CD14-positive monocyte (primary cell): ENCODE data around the gene RIPOR3. TPM values are rescaled to one million over a fixed set of nuclear protein-coding genes. Genes with fewer than 3 reads are reported as not detected.
A peak's percentile ranks its signal among the peaks of the same experiment; 100 is the strongest.

Experiments used
- DNase-seq, 3 donors: peaks; one replicate each; pipeline ENCODE4 v3.0.0-alpha.2; 2011 to 2022
- H2AFZ ChIP-seq: 2 replicates; pipeline ENCODE4 v1.6.0; 2012; ENCODE audit warnings: mild to moderate bottlenecking, low read depth, low read length, inconsistent platforms; ENCODE audit not compliant: insufficient read depth, poor library complexity, severe bottlenecking
- H3K27ac ChIP-seq, 2 donors: 1 replicate in 1 of 2; 2 replicates in 1 of 2; pipeline ENCODE4 v1.5.1; 2012 to 2013; ENCODE audit warnings: low read length in 2 of 2, control low read depth in 1 of 2, inconsistent platforms in 1 of 2, low read depth in 1 of 2, mild to moderate bottlenecking in 1 of 2
- H3K27me3 ChIP-seq, 2 donors: one replicate each; pipeline versions ENCODE4 v1.6.0 to v1.6.1; 2011 to 2013; ENCODE audit warnings: low read length in 2 of 2; ENCODE audit not compliant: control insufficient read depth in 2 of 2, insufficient read depth in 2 of 2
- H3K36me3 ChIP-seq, 2 donors: replicated peaks in 1 of 2; 1 replicate in 1 of 2; 2 replicates in 1 of 2; pipeline versions ENCODE4 v1.5.1 to v1.6.1; 2012 to 2013; ENCODE audit warnings: low read length in 2 of 2, control low read depth in 1 of 2, inconsistent platforms in 1 of 2, mild to moderate bottlenecking in 1 of 2; ENCODE audit not compliant: insufficient read depth in 2 of 2, control insufficient read depth in 1 of 2
- H3K4me1 ChIP-seq, 2 donors: 1 replicate in 1 of 2; 2 replicates in 1 of 2; pipeline versions ENCODE4 v1.5.1 to v1.6.1; 2012 to 2013; ENCODE audit warnings: low read length in 2 of 2, control low read depth in 1 of 2, inconsistent platforms in 1 of 2, mild to moderate bottlenecking in 1 of 2, moderate library complexity in 1 of 2; ENCODE audit not compliant: insufficient read depth in 2 of 2, control insufficient read depth in 1 of 2
- H3K4me2 ChIP-seq: replicated peaks from 2 replicates; pipeline ENCODE3; 2012; ENCODE audit warnings: low read length, moderate library complexity, mild to moderate bottlenecking; ENCODE audit not compliant: poor library complexity, severe bottlenecking; ENCODE audit errors: extremely low read depth
- H3K4me3 ChIP-seq, 3 experiments: fragments of 200-600 bp in 1 of 3; sonication (generic) in 1 of 3; replicated peaks in 1 of 3; 1 replicate in 2 of 3; 2 replicates in 1 of 3; pipeline ENCODE4 v1.5.1; 2011 to 2013; ENCODE audit warnings: low read length in 3 of 3, mild to moderate bottlenecking in 3 of 3, control low read depth in 2 of 3, low read depth in 2 of 3, inconsistent platforms in 1 of 3, moderate library complexity in 1 of 3
- H3K79me2 ChIP-seq: 2 replicates; pipeline ENCODE4 v1.6.0; 2012; ENCODE audit warnings: mild to moderate bottlenecking, control low read depth, inconsistent platforms, low read length, moderate library complexity; ENCODE audit not compliant: insufficient read depth
- H3K9ac ChIP-seq: 2 replicates; pipeline ENCODE4 v1.6.0; 2017; ENCODE audit warnings: low read length, mild to moderate bottlenecking; ENCODE audit not compliant: insufficient read depth, poor library complexity, severe bottlenecking
- H3K9me3 ChIP-seq, 2 donors: replicated peaks in 1 of 2; 1 replicate in 1 of 2; 2 replicates in 1 of 2; pipeline versions ENCODE4 v1.5.1 to v1.6.1; 2012 to 2013; ENCODE audit warnings: low read length in 2 of 2, control low read depth in 1 of 2; ENCODE audit not compliant: control insufficient read depth in 1 of 2, insufficient read depth in 1 of 2
- H4K20me1 ChIP-seq: 2 replicates; pipeline ENCODE4 v1.6.0; 2012; ENCODE audit warnings: mild to moderate bottlenecking, low read length, control low read depth, moderate library complexity; ENCODE audit not compliant: insufficient read depth
- H3K27ac Mint-ChIP-seq, 7 donors: one replicate each; pipeline ENCODE4 v1.8.0; 2020; ENCODE audit warnings: mild to moderate bottlenecking in 7 of 7, mixed read lengths in 7 of 7, moderate library complexity in 6 of 7, inconsistent platforms in 2 of 7
- H3K27me3 Mint-ChIP-seq, 3 donors: one replicate each; pipeline ENCODE4 v1.8.0; 2021 to 2022; ENCODE audit warnings: low read depth in 3 of 3, mild to moderate bottlenecking in 3 of 3, mixed read lengths in 3 of 3, moderate library complexity in 3 of 3, inconsistent platforms in 1 of 3
- H3K36me3 Mint-ChIP-seq, 2 donors: one replicate each; pipeline ENCODE4 v1.8.0; 2020; ENCODE audit warnings: mixed read lengths in 2 of 2, inconsistent platforms in 1 of 2, mild to moderate bottlenecking in 1 of 2
- H3K4me1 Mint-ChIP-seq: one replicate; pipeline ENCODE4 v1.8.0; 2020; ENCODE audit warnings: mild to moderate bottlenecking, mixed read lengths
- H3K4me3 Mint-ChIP-seq, 2 donors: one replicate each; pipeline ENCODE4 v1.8.0; 2020; ENCODE audit warnings: mild to moderate bottlenecking in 2 of 2, mixed read lengths in 2 of 2, moderate library complexity in 1 of 2
- H3K9me3 Mint-ChIP-seq, 7 donors: one replicate each; pipeline ENCODE4 v1.8.0; 2020 to 2022; ENCODE audit warnings: mixed read lengths in 7 of 7, mild to moderate bottlenecking in 6 of 7, moderate library complexity in 6 of 7, inconsistent platforms in 2 of 7
- WGBS: methylation state at CpG from one replicate; pipeline ENCODE4 v1.1.5; 2013; ENCODE audit warnings: missing lambda C conversion rate; ENCODE audit not compliant: insufficient coverage; 5-methylcytosine and 5-hydroxymethylcytosine counted together
- intact Hi-C, 2 donors: fragments of 100-400 bp; cut with micrococcal nuclease; formaldehyde crosslinking; loops; one replicate each; pipeline versions ENCODE4 v1.15.0 to v1.15.1; 2023
- polyA plus RNA-seq, 3 donors: library from polyadenylated mRNA; depleted of rRNA in 1 of 3; unstranded in 2 of 3; stranded (reverse) in 1 of 3; fragments of 300-500 nt in 2 of 3; fragments of >200 nt in 1 of 3; fragmentation: Illumina TruSeq in 2 of 3; gene quantifications; 1 replicate in 2 of 3; 2 replicates in 1 of 3; pipeline ENCODE4 v1.2.3, GENCODE V29; 2012 to 2021
- TF ChIP-seq, protein P1 (sequence below): fragments of 200-600 bp; IDR thresholded peaks from one replicate; pipeline ENCODE4 v1.8.0; 2022; ENCODE audit warnings: antibody characterized with exemption, mild to moderate bottlenecking

The RIPOR3 gene
- polyA plus RNA-seq, 3 donors, result not detected

DNA sequence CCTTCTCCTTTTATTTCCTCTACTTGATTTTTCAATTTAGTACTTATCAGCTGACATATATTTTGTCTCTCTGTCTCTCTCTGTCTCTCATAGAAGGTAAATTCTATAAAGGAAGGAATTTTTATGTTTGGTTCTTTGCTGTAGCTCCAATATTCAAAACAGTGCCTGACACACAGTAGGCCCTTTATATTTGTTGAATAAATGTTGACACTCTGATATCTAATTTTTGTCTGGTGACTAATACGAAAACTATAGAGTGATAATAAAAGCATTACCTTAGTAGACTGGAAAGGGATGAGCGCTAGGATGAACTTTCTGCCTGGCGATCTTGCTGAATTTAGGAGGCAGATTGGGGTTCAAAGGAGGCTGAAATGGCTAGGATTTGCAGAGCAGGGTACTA is 138.4 kb downstream of the RIPOR3 start:
- Histone ChIP-seq H3K4me2 (no peak overlapping the region), H3K27me3 (no peaks in the 10 kb centered on the region), H3K27ac (no peak overlapping the region), H3K36me3 (peaks cover 7 to 40% of the 10 kb centered on the region in 2 donors), H3K9me3 (no peaks in the 10 kb centered on the region), H3K9ac (no peak overlapping the region), H3K4me1 (peaks cover 4 to 6% of the 10 kb centered on the region in 2 donors), H4K20me1 (peaks cover 87% of the 10 kb centered on the region), H2AFZ (no peak overlapping the region), H3K4me3 (no peak overlapping the region), H3K79me2 (peaks cover 93% of the 10 kb centered on the region)
- no peaks in the 10 kb centered on the region for H3K9me3 Mint-ChIP-seq
- no peak overlapping the region for H3K27ac Mint-ChIP-seq
- H3K36me3 Mint-ChIP-seq, result peaks cover 27 to 35% of the 10 kb centered on the region in 2 donors
- H3K4me3 Mint-ChIP-seq, result no peak overlapping the region
- no peak for DNase-seq
- TF ChIP-seq, protein P1, sequence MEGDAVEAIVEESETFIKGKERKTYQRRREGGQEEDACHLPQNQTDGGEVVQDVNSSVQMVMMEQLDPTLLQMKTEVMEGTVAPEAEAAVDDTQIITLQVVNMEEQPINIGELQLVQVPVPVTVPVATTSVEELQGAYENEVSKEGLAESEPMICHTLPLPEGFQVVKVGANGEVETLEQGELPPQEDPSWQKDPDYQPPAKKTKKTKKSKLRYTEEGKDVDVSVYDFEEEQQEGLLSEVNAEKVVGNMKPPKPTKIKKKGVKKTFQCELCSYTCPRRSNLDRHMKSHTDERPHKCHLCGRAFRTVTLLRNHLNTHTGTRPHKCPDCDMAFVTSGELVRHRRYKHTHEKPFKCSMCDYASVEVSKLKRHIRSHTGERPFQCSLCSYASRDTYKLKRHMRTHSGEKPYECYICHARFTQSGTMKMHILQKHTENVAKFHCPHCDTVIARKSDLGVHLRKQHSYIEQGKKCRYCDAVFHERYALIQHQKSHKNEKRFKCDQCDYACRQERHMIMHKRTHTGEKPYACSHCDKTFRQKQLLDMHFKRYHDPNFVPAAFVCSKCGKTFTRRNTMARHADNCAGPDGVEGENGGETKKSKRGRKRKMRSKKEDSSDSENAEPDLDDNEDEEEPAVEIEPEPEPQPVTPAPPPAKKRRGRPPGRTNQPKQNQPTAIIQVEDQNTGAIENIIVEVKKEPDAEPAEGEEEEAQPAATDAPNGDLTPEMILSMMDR, result no peak
- 92% methylated on average over 3 of the region's 3 CpGs for WGBS
- intact Hi-C loops, result no loop called here
- peaks cover 9% of the 10 kb centered on the region for H3K4me1 Mint-ChIP-seq
- H3K27me3 Mint-ChIP-seq, result no peaks in the 10 kb centered on the region

DNA sequence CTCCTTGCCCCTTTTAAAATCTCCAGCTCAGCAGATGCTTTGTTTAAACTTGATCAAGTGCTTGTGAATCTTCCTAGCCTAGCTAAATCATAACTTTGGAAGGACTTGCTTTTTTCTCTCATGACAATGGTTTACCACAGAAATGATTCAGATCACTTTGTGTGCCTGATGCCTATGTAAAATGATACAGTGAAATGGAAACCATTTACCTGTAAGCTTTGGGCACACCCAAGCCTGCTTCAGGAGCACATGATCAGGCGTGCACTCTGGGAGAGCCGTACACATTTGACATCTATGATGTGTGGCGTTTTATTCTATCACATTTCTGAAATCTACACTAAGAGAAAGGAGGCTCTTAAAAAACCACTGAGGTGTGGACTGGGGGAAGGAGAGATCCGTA is 140.1 kb downstream of the RIPOR3 start:
- Mint-ChIP-seq H3K27me3 (no peaks in the 10 kb centered on the region), H3K36me3 (peaks cover 16 to 27% of the 10 kb centered on the region in 2 donors), H3K4me3 (no peak overlapping the region), H3K4me1 (peaks cover 20% of the 10 kb centered on the region), H3K9me3 (no peaks in the 10 kb centered on the region), H3K27ac (peak overlapping the region in 1 of 7 donors; percentile 12)
- intact Hi-C loops, result no loop called here
- Histone ChIP-seq H3K4me3 (no peak overlapping the region), H3K4me1 (peaks cover 17 to 22% of the 10 kb centered on the region in 2 donors), H2AFZ (no peak overlapping the region), H3K9me3 (no peaks in the 10 kb centered on the region), H3K9ac (no peak overlapping the region), H3K4me2 (no peak overlapping the region), H3K79me2 (peaks cover 87% of the 10 kb centered on the region), H3K27me3 (no peaks in the 10 kb centered on the region), H4K20me1 (peaks cover 88% of the 10 kb centered on the region), H3K27ac (no peak overlapping the region), H3K36me3 (peaks cover 5 to 32% of the 10 kb centered on the region in 2 donors)
- 100% methylated on average over 1 of the region's 4 CpGs for WGBS
- TF ChIP-seq, protein P1, result no peak
- DNase-seq, result no peak
